ENCODE data around the gene BAIAP2L1.

DNA sequence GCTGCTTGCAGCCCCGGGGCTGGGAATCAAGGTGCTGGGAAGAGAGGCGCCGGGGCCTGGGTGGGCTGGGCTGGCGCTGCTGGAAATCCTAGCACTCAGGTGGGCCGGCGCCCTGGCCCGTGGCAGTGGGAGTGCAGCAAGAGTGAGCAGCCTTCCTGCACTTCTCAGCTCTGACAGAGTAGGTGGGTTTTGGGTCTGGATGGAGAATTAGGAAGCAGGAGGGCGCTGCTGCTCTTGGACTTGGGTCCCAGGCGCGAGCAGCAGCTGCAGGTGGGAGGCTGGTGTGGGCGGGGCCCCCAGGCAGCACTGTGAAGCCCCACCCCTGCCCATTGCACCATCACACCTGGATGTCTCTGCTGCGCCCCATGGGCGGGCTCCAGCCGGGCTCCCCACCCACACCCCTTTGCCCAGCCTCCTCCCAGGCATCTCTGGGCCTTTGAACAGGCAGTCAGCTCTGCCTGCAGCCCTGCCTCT is 113.4 kb downstream of the BAIAP2L1 start:
- TF ChIP-seq POLR2AphosphoS5 (IDR thresholded peaks at IDR 0.05; ENCODE audit: low read depth, low read length): no peak; the same call in 1 of the 2 replicates
- TF ChIP-seq POLR2A (IDR thresholded peaks at IDR 0.05; ENCODE audit: low read depth, low read length): no peak
